ENCODE measurements around the gene FAM50B. TPM values are rescaled to one million over a fixed set of nuclear protein-coding genes. Genes with fewer than 3 reads are reported as not detected.

FAM50B gene
- total and polyA plus RNA-seq, 10 of the 15 experiments (the other 5 are each of a cell fraction or from before 2014, with no cell fraction given) = 0.58 to 10.2 (median 5.9) TPM

GRCh38 chr6:3898265-3898994 is 49.3 kb downstream of the FAM50B start:
- intact Hi-C loops (cut with micrococcal nuclease; ENCODE audit: unreplicated experiment) = no loop called here
- POLR2A ChIA-PET = no interaction called here
- ATAC-seq = no peak
- CTCF ChIA-PET = no interaction called here
- Histone ChIP-seq H3K9me3 (replicated peaks; ENCODE audit: control insufficient read depth, insufficient read depth, low read length) (no peaks in the 10 kb centered on the region), H4K20me1 (ENCODE audit: control insufficient read depth, insufficient read depth) (no peaks in the 10 kb centered on the region; the same call in 1 of the 2 replicates), H3K27ac (ENCODE audit: control insufficient read depth, insufficient read depth) (no peak overlapping the region), H3K4me2 (ENCODE audit: control insufficient read depth, insufficient read depth) (no peak overlapping the region), H3K27me3 (replicated peaks in 1 of 2; ENCODE audit: control insufficient read depth in 2 of 2, insufficient read depth in 2 of 2, low read length in 1 of 2) (no peaks in the 10 kb centered on the region; a peak in 1 of 4 replicates), H3K36me3 (ENCODE audit: control insufficient read depth in 2 of 2, insufficient read depth in 2 of 2, low read length in 1 of 2) (no peaks in the 10 kb centered on the region), H3K4me3 (no peak overlapping the region), H2AFZ (ENCODE audit: control insufficient read depth, low read depth, low read length) (no peak overlapping the region), H3K9ac (ENCODE audit: control insufficient read depth, insufficient read depth, low read length) (no peak overlapping the region), H3K79me2 (ENCODE audit: control insufficient read depth, insufficient read depth, low read length) (no peaks in the 10 kb centered on the region), H3K4me1 (ENCODE audit: control insufficient read depth, insufficient read depth, low read length) (no peaks in the 10 kb centered on the region)
- BruUV-seq (replicated peaks) = no TSS peak
- RAD21 ChIA-PET (ENCODE audit: unreplicated experiment) = no interaction called here
- no peak for DNase-seq (ENCODE audit: low read depth, low spot score)
- in situ Hi-C loops (cut with MboI) = no loop called here
- TF ChIP-seq SREBF1 (IDR thresholded peaks at IDR 0.05; ENCODE audit: low read length) (no peak), RELA (IDR thresholded peaks at IDR 0.05; ENCODE audit: borderline replicate concordance, partially characterized antibody) (no peak), CHD4 (IDR thresholded peaks at IDR 0.05) (no peak), ZNF207 (IDR thresholded peaks at IDR 0.05; ENCODE audit: borderline replicate concordance) (no peak), IKZF1 (conservative IDR thresholded peaks at IDR 0.05) (no peak), MYB (IDR thresholded peaks at IDR 0.05; ENCODE audit: borderline replicate concordance, low read depth, low read length) (no peak), MYC (IDR thresholded peaks at IDR 0.05; ENCODE audit: insufficient read depth, insufficient read length, insufficient replicate concordance, low read length, severe bottlenecking) (no peak), KLF5 (IDR thresholded peaks at IDR 0.05; ENCODE audit: partially characterized antibody) (no peak), NFYB (IDR thresholded peaks at IDR 0.05; ENCODE audit: insufficient read depth, low read depth, low read length) (no peak), ELK1 (IDR thresholded peaks at IDR 0.05; ENCODE audit: low read depth, low read length) (no peak), PML (IDR thresholded peaks at IDR 0.05; ENCODE audit: low read length) (no peak), USF1 (IDR thresholded peaks at IDR 0.05; ENCODE audit: borderline replicate concordance, extremely low read length, insufficient read depth, low read depth, low read length) (no peak)
- 61% methylated on average over 14 of the region's 14 CpGs for WGBS (ENCODE audit: insufficient coverage, insufficient replicate concordance, low lambda C conversion rate, missing lambda C conversion rate)
- no peak for FAIRE-seq
- SMC1A ChIA-PET (ENCODE audit: uncharacterized antibody, unreplicated experiment) = no interaction called here

Data from GM12878 (cell line).